ENCODE measurements around the gene RNF26.
A peak's percentile ranks its signal among the peaks of the same experiment; 100 is the strongest.

Gene RNF26

DNA sequence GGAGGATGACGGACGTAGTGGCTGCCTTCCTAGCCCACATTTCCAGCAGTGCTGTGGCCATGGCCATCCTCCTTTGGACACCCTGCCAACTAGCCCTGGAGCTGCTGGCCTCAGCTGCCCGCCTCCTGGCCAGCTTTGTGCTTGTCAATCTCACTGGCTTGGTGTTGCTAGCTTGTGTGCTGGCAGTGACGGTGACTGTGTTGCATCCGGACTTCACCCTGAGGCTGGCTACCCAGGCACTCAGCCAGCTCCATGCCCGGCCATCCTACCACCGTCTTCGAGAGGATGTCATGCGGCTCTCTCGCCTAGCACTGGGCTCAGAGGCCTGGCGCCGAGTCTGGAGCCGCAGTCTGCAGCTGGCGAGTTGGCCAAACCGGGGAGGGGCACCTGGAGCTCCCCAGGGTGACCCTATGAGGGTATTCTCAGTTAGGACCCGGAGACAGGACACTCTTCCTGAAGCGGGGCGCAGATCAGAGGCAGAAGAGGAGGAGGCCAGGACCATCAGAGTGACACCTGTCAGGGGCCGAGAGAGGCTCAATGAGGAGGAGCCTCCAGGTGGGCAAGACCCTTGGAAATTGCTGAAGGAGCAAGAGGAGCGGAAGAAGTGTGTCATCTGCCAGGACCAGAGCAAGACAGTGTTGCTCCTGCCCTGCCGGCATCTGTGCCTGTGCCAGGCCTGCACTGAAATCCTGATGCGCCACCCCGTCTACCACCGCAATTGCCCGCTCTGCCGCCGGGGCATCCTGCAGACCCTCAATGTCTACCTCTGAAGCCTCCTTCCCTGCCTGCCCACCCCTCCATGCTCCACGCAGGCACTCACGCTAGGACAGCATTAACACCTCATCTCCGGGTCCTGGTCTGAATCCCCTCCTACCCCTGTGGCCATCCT is 1.6 kb downstream of the RNF26 start:
- FAIRE-seq (no peak), DNase-seq (ENCODE audit: low spot score) (no peak)

DNA sequence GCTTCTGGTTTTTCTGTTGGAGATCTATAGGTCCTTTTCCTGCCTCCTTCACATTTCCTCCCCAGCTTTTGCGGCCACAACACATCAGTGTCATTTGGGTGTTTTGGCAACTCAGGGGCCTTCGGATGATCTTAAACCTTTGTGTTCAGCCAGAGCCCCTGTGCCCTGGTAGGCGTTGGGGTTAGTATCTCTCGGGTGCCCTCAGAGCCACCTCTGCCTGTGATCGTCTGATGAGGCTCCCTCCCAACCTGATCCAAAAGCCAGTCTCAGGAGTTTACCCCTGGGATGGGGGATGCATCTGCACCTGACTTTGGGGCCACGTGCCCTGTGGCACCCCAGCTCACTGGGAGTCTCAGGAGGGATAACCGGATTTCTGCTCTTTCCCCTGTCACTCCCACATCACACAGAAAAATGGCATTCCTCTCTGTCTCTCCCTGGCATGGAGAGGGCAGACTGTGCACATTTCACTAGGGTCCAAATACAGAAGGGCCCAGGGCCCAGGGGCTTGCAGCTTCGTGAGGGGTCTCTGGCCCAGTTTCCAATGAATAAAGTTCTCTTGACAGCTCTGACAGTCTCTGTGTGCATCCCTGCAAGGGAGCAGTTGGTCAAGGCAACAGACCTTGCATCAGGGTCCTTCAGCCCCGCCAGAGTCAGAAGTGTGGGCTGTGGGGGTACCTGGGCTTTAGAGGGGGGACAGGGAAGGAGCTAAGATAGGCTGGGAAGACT is 2.6 kb downstream of the RNF26 start:
- DNase-seq (ENCODE audit: low spot score) (no peak), FAIRE-seq (no peak)

DNA sequence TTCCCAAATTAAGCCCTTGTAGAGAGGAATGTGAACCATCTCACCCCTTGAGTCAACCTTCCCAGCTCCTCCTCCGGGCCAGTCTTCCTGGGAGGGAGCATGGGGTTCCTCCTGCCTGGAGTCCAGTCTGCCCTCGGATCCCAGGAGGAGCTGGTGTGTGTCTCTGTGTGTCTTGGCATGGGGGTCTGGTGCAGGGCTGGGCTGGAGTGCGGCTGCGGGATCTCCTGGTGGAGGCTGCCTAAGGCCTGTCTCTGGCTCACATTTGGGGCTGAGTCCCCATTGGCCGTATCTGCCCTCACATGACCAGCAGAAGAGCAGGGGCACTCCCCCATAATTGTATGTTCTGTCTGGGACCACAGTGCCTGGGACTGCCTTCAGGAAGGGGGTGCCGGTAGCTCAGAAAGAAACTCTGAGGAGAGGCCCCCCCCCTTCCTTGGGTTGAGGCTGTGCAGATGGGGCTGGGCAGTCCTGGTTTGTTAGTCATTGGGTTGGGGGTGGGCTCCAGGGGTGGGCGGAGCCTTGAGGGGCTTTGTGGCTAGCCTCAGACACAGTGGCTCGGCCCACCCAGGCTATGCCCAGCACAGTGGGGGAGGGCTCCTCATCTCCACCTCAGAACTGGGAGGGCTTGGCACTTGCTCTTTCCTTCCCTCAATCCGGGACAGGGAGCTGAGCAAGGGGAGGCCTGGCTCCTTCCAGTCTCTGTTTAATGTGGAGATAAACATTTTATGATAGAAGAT is 3.4 kb downstream of the RNF26 start:
- DNase-seq (ENCODE audit: low spot score) (peak; percentile 62), FAIRE-seq (peak; percentile 79)

DNA sequence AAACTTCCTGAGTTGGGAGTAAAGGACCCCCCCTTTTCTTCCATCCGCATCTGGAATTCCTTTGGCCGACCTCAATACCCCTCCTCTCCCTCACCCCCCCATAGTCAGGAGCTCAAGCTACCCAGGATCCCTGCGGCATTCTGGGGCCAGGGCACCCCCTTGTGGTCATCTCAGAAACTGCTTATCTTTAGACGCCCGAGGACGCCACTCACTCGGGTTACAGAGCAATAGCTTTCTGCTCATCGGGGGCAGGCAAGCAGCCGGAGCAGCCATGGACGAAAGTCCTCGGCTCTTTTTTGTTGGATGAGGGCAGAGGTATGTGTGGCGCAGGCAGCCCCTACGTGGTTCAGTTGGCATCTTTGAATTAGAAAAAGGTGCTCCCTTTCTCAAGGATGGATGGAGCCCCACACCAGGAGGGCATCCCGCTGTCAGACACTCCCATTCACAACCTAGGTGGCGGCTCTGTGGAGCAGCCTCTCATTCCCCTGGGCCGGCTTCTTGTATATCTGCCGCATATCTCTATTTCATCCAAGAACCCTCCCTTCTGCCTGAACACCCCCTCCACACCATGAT is 4.1 kb downstream of the RNF26 start:
- DNase-seq (ENCODE audit: low spot score) (peak; percentile 78), FAIRE-seq (no peak)

DNA sequence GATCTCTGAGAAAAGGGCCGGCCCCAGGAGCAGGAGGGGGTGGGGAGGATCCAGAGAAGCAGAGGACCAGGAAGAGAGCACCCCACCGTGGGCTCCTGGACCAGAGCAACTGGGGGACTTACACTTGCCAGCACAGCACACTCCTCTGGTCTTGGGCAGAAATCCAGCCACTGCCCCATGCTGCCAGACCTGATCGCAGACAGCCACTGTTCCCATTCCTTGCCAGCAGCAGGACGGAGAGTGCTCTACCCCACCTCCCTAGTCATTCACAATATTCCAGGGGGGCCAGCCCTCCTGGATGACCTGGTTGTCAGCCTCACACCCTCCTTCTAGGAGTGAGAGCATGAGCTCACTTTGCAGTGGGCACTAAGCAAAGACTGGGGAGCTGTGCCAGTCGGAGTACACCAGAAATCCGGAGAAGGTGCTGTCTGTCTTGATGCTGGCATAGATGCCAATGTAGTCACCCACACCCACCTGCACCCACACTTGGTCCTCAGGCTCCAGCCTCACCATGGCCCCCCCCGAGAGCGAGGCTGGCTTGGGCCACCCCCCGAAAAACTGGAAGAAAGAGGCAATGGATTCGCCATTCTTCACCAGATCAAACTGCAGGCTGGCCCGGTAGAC is 4.8 kb downstream of the RNF26 start:
- FAIRE-seq, result no peak
- DNase-seq (ENCODE audit: low spot score), result no peak

DNA sequence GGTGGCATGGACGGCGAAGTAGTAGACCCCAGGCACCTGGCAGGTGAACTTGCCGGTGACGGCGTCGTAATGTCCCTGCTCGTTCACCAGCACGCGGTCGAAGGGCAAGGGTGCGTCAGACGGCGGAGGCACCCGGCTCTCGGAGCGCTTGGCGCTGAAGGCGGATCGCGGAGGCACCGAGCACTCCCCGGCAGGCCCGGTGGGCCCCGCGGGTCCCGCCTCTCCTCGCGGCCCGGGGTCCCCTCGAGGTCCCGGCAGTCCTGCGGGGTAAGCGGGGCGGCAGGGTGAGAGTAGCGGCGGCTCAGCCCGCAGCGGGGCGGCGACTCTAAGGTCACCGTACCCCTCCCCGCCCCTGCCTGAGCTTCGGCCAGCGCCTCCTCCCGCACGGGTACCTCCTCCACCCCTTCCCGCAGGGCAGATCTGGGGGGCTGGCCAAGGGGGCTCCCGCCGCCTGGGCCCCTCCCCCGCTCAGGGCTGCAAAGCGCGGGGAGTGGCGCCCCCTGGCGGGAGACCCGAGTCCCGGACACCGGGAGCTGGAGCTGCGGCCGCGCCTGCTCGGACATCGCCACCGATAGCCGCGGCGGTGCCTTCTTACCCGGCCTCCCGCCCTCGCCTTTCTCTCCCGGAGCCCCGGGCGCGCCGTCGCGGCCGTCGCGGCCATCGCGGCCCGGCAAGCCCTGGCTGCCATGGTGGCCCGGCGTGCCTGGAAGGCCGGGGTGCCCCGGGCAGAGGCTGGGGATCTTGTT is 5.4 kb downstream of the RNF26 start:
- FAIRE-seq, result no peak
- DNase-seq (ENCODE audit: low spot score), result no peak

DNA sequence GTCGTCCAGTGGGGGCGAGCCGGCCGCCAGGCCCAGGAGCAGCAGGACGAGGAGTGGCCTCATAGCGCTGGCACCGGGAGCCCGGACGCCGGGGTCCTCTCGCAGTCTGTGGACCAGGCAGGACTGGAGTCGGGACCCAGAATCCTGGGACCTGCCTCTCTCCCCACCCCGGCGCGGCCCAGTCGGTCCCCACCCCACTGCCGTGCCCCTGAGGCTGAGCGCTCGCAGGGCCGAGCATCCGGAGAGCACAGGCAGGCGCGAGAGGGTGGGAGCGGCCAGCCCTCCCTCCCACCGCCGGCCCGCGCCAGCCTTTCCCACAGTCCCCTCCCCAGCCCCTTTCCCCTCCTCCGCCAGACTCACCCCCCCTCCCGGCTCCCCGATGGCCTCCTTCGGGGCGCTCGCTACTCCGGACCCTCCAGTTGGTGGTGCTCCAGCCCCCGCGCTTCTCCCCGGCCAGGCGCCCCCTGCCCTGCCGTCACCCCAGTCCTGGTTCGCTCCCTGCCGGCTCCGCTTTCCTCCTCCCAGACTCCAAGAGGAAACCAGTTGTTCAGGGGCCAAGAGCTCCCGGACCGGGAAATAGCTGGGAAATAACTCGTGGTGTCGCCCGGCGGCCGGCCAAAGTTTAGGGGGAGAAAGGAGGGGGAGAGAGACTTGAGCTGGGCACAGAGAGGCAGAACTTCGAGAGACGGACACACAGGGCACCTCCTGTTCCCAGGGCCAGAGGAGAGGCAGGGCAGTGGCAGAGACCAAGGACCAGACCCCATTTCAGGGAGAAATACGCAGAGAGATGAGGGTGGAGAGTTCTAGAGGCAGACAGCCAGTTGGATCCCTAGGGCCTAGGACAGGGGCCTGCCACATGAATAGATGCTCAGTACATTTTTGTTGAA is 6.3 kb downstream of the RNF26 start, which contains the start of gene C1QTNF5:
C1QTNF5 (minus strand) TSS at position 549 of the 887 bp plus-strand sequence; CDS start at position 63, 486 bp downstream.
- DNase-seq (ENCODE audit: low spot score) (no peak), FAIRE-seq (no peak)

DNA sequence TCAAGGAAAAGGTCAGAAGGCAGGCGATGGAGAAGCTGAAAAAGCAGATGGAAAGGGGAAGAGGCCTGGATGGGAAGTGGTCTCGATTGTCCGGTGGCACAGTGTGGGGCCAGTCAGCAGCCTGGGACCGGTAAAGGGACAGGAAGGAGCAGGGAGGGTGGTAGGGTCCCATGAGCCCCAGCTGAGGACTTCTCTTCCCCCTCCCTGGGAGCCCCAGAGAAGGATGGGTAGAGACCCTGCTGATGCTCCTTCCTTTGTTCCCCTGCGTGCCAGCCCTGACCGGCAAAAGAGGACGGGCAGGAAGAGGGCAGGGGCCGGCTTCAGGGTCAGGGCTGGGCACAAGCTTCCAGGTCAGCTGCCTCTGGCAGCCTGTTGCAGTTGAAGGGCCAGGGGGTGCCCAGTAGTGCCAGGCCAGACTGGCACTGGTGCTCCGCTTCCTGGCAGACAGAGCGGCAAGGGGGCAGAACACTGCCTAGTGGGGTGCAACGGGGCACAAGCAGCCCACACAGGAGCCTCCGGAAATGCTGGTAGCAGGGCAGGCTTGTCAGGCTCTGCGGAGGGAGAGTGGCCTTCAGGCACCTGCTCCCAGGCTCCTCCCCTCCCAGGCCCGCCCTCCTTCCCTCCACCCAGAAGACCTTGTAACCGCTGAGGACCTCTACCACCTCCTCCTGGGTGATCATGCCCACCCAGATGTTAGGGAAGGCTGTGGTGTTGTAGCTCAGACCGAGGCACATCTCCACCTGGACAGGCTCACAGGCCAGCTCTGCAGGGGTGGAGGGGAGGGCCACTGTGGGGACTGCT is 7.1 kb downstream of the RNF26 start:
- DNase-seq (ENCODE audit: low spot score) (no peak), FAIRE-seq (no peak)

DNA sequence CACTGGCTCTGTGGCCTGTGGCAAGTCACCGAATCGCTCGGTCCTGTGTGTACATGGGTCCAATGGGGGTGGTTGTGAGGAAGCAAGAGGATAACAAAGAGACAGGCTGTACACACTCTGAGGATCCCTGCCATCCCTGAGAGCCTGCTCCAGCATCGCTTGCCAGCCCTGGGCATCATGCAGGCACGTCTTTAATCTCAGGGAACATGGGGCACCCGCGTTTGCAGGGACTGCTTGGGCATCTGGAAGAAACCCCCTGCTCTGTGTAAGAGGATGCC is 7.6 kb downstream of the RNF26 start:
- DNase-seq (ENCODE audit: low spot score) (no peak), FAIRE-seq (no peak)

DNA sequence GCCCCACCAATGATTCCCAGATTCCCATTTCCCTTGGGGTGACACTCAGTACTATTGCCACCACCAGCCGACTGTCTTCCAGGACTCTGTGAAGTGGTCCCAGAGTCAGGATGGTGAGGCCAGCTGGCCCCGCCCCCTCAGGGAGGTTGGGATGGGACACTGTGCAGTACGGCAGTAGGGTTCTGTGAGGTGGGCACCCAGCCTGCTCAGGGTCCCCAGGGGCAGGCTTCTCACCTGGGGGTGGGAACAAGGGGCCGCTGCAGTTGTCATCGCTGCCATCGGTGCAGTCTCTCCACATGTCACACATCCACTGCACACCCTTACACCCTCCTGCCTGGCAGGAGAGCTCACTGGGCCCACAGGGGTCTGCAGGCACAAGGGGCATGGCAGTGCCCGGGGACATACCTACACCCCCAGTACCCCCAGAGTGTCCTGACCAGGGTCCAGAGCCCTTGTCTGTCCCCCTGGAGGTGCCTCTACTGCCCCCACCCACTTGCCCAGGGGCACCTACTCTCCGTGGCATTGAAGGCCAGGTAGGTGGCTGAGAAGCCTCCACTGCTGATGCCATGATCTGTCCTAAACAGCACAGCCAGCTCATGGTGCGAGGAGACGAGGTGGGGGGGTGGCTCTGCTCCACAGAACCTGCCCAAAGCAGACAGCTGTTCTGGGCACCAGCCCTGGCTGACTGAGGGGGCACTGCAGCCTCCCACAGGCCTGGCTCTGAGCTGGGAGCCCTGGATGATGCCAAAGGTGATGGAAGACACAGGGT is 8.2 kb downstream of the RNF26 start:
- FAIRE-seq, result no peak
- DNase-seq (ENCODE audit: low spot score), result no peak

DNA sequence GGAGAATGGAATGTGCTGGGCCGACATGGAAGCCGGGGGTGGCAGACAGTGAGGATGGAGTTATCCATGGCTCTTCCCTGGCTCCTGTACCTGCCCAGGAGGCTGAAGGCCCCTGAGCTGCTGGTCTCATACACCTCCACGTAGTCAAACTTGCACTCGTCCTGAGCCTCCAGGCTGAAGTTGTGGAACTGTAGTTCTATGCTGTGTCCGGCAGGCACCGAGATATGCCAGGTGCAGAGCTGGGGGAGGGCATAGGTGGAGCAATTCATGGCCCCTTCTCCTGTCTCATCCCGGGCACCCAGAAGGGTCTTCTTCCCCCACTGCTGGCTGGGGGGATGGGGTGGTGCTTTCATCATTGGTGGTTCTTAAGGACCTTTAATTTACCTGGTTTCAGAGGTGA is 9.4 kb downstream of the RNF26 start:
- DNase-seq (ENCODE audit: low spot score), result no peak
- no peak for FAIRE-seq

DNA sequence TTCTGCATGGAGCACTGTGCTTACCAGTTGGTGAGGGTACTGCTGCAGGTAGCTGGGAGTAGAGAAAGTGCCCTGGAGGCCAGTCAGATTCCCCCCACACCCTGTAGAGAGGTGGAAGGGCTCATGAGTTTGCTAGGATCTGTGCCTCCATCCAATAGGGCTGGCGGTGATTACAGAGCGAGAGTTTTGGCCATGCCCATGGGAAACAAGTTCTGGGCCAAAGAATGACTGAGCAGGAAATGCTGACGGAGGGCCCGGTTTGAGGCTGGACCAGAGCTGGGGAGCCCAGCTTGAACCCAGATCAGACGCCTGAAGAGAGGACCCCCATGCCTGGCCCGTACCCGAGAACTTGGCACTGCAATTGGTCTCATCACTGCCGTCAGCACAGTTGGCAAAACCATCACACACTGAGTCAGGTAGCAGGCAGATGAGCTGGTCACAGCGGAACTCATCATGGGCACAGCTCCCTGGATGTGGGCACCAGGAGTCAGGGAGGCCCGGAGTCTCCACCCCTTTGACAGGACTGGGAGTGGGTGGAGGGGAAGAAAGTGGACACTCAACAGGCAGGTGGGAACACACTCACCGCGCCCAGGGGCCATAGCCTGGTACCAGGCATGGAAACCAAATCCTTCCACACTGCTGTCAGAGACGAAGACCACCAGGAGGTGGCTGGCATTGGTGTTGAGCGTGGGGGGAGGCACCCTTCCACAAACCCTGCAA is 10.1 kb downstream of the RNF26 start:
- FAIRE-seq (no peak), DNase-seq (ENCODE audit: low spot score) (no peak)

DNA sequence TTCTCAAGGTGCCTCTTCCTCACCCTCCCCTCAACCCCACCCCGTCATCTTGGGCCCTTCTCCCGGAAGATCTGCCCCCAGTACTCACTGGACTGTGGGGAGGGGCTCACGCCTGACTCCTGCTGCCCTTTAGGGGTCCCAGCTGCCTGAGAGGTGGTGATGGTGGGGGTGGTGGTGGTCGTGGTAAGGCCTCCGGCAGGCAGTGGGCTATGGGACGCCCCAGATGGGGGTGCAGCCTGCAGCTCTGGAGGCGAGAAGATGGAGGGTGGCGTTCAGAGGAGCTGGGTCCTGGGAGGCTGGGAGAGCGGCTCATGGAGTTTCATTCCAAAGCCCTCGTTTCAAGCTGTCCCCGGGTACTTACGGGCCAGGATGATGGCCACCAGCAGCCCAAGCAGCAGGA is 11.4 kb downstream of the RNF26 start:
- DNase-seq (ENCODE audit: low spot score) (no peak), FAIRE-seq (no peak)

DNA sequence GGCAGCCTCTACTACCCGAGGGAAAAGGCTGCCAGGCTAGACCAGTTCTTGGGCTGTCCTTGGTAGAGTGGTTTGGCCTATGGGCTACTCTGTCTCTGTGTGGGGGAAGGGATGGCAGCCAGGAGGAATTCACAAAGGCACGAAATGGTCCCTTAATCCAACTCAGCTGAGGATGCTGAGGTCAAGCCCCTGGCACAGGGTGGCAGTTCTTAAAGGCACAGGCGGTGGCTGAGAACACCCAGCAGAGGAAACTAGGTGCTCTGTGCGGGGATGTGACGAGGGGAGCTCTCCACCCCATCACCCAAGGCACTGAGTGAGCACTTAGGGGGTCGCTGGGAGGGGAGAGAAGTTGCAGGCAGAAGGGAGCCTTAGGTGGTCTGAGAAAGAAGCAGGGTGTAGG is 12.3 kb downstream of the RNF26 start, which contains the start of gene MFRP:
MFRP (minus strand) TSS at position 101 of the 400 bp plus-strand sequence. CDS start 192 bp downstream, outside the sequence.
- DNase-seq (ENCODE audit: low spot score) (no peak), FAIRE-seq (no peak)

DNA sequence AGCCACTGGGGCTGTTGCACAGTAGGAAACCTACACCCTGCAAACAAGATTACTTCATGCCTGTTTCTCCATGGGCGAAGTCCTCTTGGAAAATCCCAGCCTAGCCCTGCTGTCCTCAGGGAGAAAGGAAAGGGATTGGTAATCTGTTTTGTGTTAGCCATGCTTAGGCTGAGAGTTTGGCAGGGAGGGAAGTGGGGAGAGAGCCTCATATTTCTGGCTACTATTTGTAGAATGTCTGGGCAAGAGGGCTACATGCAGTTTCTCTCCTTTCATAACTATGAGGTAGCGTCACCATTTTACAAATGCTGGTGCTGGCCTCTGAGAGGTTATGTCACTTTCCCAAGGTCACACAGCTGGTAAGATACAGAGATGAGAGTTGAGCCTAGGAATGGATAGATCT is 12.9 kb downstream of the RNF26 start:
- no peak for DNase-seq (ENCODE audit: low spot score)
- FAIRE-seq, result no peak

DNA sequence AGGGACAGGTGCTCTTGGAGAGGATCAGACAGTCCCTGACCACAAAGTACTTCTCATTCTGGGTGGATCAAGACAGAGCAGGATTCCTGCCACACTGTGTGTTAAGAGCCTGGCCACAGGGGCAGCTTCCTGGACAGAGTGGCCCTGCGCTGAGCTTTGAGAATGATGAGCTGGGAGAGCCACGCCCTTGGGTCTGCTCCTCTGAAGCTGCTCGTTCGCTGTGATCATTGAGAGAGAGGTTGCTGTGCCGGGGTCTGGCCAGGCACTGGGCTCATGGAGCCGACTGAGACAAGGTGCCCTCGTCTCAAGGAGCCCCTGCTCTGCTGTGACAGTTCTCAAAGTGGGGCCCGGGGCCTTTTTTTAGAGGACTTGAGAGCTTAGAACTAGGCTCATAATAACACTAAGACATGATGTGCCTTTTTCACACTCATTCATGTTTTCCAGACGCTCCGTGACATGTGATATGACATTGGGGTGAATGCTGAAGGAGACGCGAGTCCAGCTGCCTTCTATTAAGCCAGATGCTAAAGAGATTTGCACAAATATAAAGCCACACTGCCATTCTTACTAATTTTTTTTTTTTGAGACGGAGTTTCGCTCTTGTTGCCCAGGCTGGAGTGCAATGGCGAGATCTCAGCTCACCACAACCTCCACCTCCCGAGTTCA is 13.7 kb downstream of the RNF26 start:
- FAIRE-seq (no peak), DNase-seq (ENCODE audit: low spot score) (no peak)

DNA sequence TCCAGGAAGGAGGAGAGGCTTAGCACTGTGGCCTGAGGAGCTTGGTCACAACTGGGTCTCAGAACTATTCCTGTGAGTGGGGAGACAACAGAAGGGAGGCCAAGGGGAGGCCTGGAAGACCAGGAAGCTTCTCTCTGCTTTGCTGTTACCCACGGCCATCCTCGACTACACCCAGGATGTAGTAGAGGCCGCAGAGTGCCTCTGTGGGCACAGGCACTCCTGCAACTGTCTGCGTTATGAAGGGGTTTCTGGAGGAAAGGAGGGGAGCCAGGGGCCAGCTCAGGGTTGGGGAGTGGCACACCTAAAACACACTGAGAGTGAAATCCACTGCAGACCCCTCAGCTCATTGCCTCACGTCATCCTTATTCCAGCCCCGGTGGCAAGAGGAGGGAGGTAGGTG is 16.0 kb downstream of the RNF26 start:
- DNase-seq (ENCODE audit: low spot score) (no peak), FAIRE-seq (no peak)

All from urothelium cell line (cell line).